H1 (cell line): ENCODE results near the gene TMEM255B. TPM values are rescaled to one million over a fixed set of nuclear protein-coding genes. Genes with fewer than 3 reads are reported as not detected.

Source experiments
- CTCF ChIA-PET: fragments of 300-600 bp; sonication (Branson Sonifier 250); formaldehyde crosslinking; loops from one replicate; lab custom pipeline; 2021; ENCODE audit not compliant: partially characterized antibody; lab: Charles Lee
- POLR2A ChIA-PET: fragments of 300-600 bp; sonication (Branson Sonifier 250); formaldehyde crosslinking; loops from one replicate; lab custom pipeline; 2021; ENCODE audit warnings: inconsistent platforms; ENCODE audit not compliant: partially characterized antibody; lab: Charles Lee
- DNase-seq, 2 experiments: peaks; one replicate each; pipeline versions ENCODE4 v3.0.0 to v3.0.0-alpha.2; 2010 to 2022; ENCODE audit warnings: low spot score in 2 of 2, low read depth in 1 of 2, mixed read lengths in 1 of 2
- FAIRE-seq: peaks from 2 replicates; lab custom pipeline; 2011; peaks lifted over from hg19 to GRCh38; lab: Jason Lieb, UNC
- H2AFZ ChIP-seq: 2 replicates; pipeline ENCODE4 v1.8.1; 2012; ENCODE audit warnings: low read length, inconsistent platforms
- H2AK5ac ChIP-seq: 2 replicates; pipeline ENCODE4 v1.6.1; 2013; ENCODE audit warnings: low read depth, low read length
- H2BK120ac ChIP-seq: replicated peaks from 2 replicates; pipeline ENCODE3; 2013; ENCODE audit warnings: low read depth, low read length, inconsistent platforms
- H2BK12ac ChIP-seq: 2 replicates; pipeline ENCODE4 v1.6.1; 2013; ENCODE audit warnings: low read depth, low read length
- H2BK15ac ChIP-seq: 2 replicates; pipeline ENCODE4 v1.6.1; 2013; ENCODE audit warnings: low read length
- H2BK20ac ChIP-seq: 2 replicates; pipeline ENCODE4 v1.6.1; 2013; ENCODE audit warnings: low read length
- H2BK5ac ChIP-seq: 2 replicates; pipeline ENCODE4 v1.6.1; 2013; ENCODE audit warnings: low read depth, low read length
- H3K14ac ChIP-seq: 2 replicates; pipeline ENCODE4 v1.6.1; 2013; ENCODE audit warnings: inconsistent platforms; ENCODE audit not compliant: insufficient read length
- H3K18ac ChIP-seq: 2 replicates; pipeline ENCODE4 v1.6.1; 2013; ENCODE audit warnings: low read length; ENCODE audit errors: extremely low read depth
- H3K23ac ChIP-seq: 2 replicates; pipeline ENCODE4 v1.6.1; 2013; ENCODE audit warnings: inconsistent platforms; ENCODE audit not compliant: insufficient read length
- H3K23me2 ChIP-seq: 2 replicates; pipeline ENCODE4 v1.6.1; 2013; ENCODE audit warnings: low read depth, low read length
- H3K27ac ChIP-seq: 2 replicates; pipeline ENCODE4 v1.6.1; 2011; ENCODE audit warnings: low read depth, low read length, inconsistent platforms
- H3K27me3 ChIP-seq, 4 experiments: replicated peaks in 1 of 4; 1 replicate in 1 of 4; 2 replicates in 3 of 4; pipeline versions ENCODE4 v1.6.1 to v1.8.1; 2011 to 2013; ENCODE audit warnings: low read length in 3 of 4, mild to moderate bottlenecking in 3 of 4, inconsistent platforms in 2 of 4, mixed read lengths in 2 of 4, moderate library complexity in 1 of 4; ENCODE audit not compliant: control insufficient read depth in 3 of 4, insufficient read depth in 3 of 4; ENCODE audit errors: extremely low read depth in 1 of 4
- H3K36me3 ChIP-seq, 4 experiments: 2 replicates each; pipeline versions ENCODE4 v1.6.1 to v1.8.1; 2011 to 2013; ENCODE audit warnings: mild to moderate bottlenecking in 4 of 4, low read length in 3 of 4, moderate library complexity in 2 of 4, control low read depth in 1 of 4, inconsistent platforms in 1 of 4; ENCODE audit not compliant: insufficient read depth in 4 of 4, control insufficient read depth in 2 of 4
- H3K4ac ChIP-seq: replicated peaks from 2 replicates; pipeline ENCODE3; 2013; ENCODE audit warnings: low read length, low read depth, mixed read lengths, inconsistent platforms; ENCODE audit not compliant: insufficient read length
- H3K4me1 ChIP-seq, 4 experiments: replicated peaks in 1 of 4; 1 replicate in 1 of 4; 2 replicates in 3 of 4; pipeline versions ENCODE4 v1.6.1 to v1.8.1; 2011 to 2013; ENCODE audit warnings: low read length in 3 of 4, inconsistent platforms in 2 of 4, mixed read lengths in 1 of 4; ENCODE audit not compliant: insufficient read depth in 4 of 4, control insufficient read depth in 3 of 4
- H3K4me2 ChIP-seq, 2 experiments: 2 replicates each; pipeline versions ENCODE4 v1.6.1 to v1.8.1; 2011 to 2013; ENCODE audit warnings: low read depth in 2 of 2, low read length in 2 of 2, control low read depth in 1 of 2, inconsistent platforms in 1 of 2, mild to moderate bottlenecking in 1 of 2; ENCODE audit not compliant: insufficient read depth in 1 of 2
- H3K4me3 ChIP-seq, 4 experiments: fragments of 200-600, 300-600 bp in 1 of 4; sonication (generic), shearing (Covaris generic), sonication (Bioruptor Twin) in 1 of 4; 2 replicates each; pipeline versions ENCODE4 v1.5.1 to v1.8.1; 2011 to 2016; ENCODE audit warnings: low read length in 4 of 4, low read depth in 3 of 4, control low read depth in 2 of 4, inconsistent platforms in 2 of 4, mild to moderate bottlenecking in 2 of 4, mixed read lengths in 1 of 4, moderate library complexity in 1 of 4; ENCODE audit not compliant: insufficient read depth in 2 of 4; ENCODE audit errors: extremely low read depth in 1 of 4
- H3K56ac ChIP-seq: replicated peaks from 2 replicates; pipeline ENCODE3; 2013; ENCODE audit warnings: low read depth, mild to moderate bottlenecking, mixed read lengths, low read length, inconsistent platforms; ENCODE audit not compliant: insufficient read length
- H3K79me1 ChIP-seq: 2 replicates; pipeline ENCODE4 v1.6.1; 2013; ENCODE audit warnings: low read depth, low read length, control low read depth
- H3K79me2 ChIP-seq, 2 experiments: 2 replicates each; pipeline versions ENCODE4 v1.6.1 to v1.8.1; 2012 to 2013; ENCODE audit warnings: low read length in 2 of 2, mild to moderate bottlenecking in 2 of 2, inconsistent platforms in 1 of 2; ENCODE audit not compliant: insufficient read depth in 2 of 2, control insufficient read depth in 1 of 2
- H3K9ac ChIP-seq, 4 experiments: replicated peaks in 1 of 4; 1 replicate in 1 of 4; 2 replicates in 3 of 4; pipeline versions ENCODE4 v1.6.1 to v1.8.1; 2011 to 2013; ENCODE audit warnings: low read depth in 3 of 4, low read length in 3 of 4, control low read depth in 2 of 4, mild to moderate bottlenecking in 2 of 4, moderate library complexity in 2 of 4, inconsistent platforms in 1 of 4; ENCODE audit errors: extremely low read depth in 1 of 4
- H3K9me3 ChIP-seq, 2 experiments: 2 replicates each; pipeline versions ENCODE4 v1.6.1 to v1.8.1; 2012 to 2013; ENCODE audit warnings: mild to moderate bottlenecking in 2 of 2, moderate library complexity in 2 of 2, control low read depth in 1 of 2, inconsistent platforms in 1 of 2, low read depth in 1 of 2, low read length in 1 of 2, mixed read lengths in 1 of 2; ENCODE audit not compliant: insufficient read depth in 2 of 2
- H4K20me1 ChIP-seq, 2 experiments: replicated peaks in 1 of 2; 2 replicates each; pipeline versions ENCODE3 to v1.8.1; 2011 to 2013; ENCODE audit warnings: inconsistent platforms in 2 of 2, low read length in 2 of 2, mild to moderate bottlenecking in 1 of 2; ENCODE audit not compliant: insufficient read depth in 2 of 2, control insufficient read depth in 1 of 2
- H4K5ac ChIP-seq: 2 replicates; pipeline ENCODE4 v1.6.1; 2013; ENCODE audit warnings: low read length, low read depth, mixed read lengths, inconsistent platforms; ENCODE audit not compliant: insufficient read length
- H4K8ac ChIP-seq: 2 replicates; pipeline ENCODE4 v1.8.0; 2013; ENCODE audit warnings: mild to moderate bottlenecking, moderate library complexity, low read length, inconsistent platforms; ENCODE audit not compliant: insufficient read depth; ENCODE audit errors: extremely low read depth
- H4K91ac ChIP-seq: replicated peaks from 2 replicates; pipeline ENCODE3; 2013; ENCODE audit warnings: low read length, mixed read lengths, inconsistent platforms; ENCODE audit not compliant: insufficient read length
- CTCF ChIP-seq, 3 experiments: IDR thresholded peaks; 1 replicate in 2 of 3; 2 replicates in 1 of 3; pipeline versions ENCODE4 v1.5.1 to v1.6.1; 2011; ENCODE audit warnings: low read length in 3 of 3, mild to moderate bottlenecking in 3 of 3, inconsistent platforms in 2 of 3, low read depth in 1 of 3, moderate library complexity in 1 of 3; ENCODE audit not compliant: insufficient read depth in 1 of 3; ENCODE audit errors: control extremely low read depth in 1 of 3
- NRF1 ChIP-seq: IDR thresholded peaks from 2 replicates; pipeline ENCODE4 v1.6.1; 2011; ENCODE audit warnings: mild to moderate bottlenecking, low read depth, low read length, improper control_type of control experiment
- WGBS, 2 experiments: shearing (Covaris generic) in 1 of 2; methylation state at CpG; one replicate each; pipeline versions ENCODE4 v1.1.6 to v1.1.7; 2013 to 2015; ENCODE audit warnings: low lambda C conversion rate in 2 of 2, mixed read lengths in 2 of 2, inconsistent platforms in 1 of 2, low coverage in 1 of 2, missing lambda C conversion rate in 1 of 2; ENCODE audit not compliant: insufficient replicate concordance in 2 of 2, insufficient coverage in 1 of 2, insufficient read length in 1 of 2; ENCODE audit errors: extremely low coverage in 1 of 2, missing lambda C conversion rate in 1 of 2; 5-methylcytosine and 5-hydroxymethylcytosine counted together
- polyA plus RNA-seq, 7 experiments: library from polyadenylated mRNA; depleted of rRNA in 3 of 7; stranded (reverse) in 5 of 7; unstranded in 2 of 7; fragments of >200 nt in 5 of 7; fragments of 200-250 nt in 2 of 7; gene quantifications; 1 replicate in 5 of 7; 2 replicates in 1 of 7; 4 replicates in 1 of 7; pipeline versions ENCODE4 v1.2.1 to v1.2.3, GENCODE V29; 2011 to 2013; ENCODE audit warnings: missing spikeins in 2 of 7, mixed read lengths in 2 of 7
- total RNA-seq: library from RNA; stranded (reverse); fragmentation: NEBNext Ultra II Directional; extraction: Animal tissue kit (Norgen Biotek cat#: 25700); gene quantifications from 2 replicates; pipeline ENCODE4 v1.2.1, GENCODE V29; 2021

Gene TMEM255B
- total and polyA plus RNA-seq, 2 of the 8 experiments (the other 6 are each of a cell fraction or from before 2014, with no cell fraction given) = 3.4 to 4.4 TPM

GRCh38 chr13:113766035-113766800 lies 7.2 kb downstream of the TMEM255B start:
- H2BK12ac ChIP-seq = no peak overlapping the region
- 87% methylated on average over 27 of the region's 30 CpGs; no CpG with 5 or more reads in 1 of the 2 experiments for WGBS, 2 experiments
- H3K9ac ChIP-seq = no peak overlapping the region
- H3K27me3 ChIP-seq = peaks cover 0 to 2% (median 1%) of the 10 kb centered on the region in 4 experiments; a peak in 5 of 7 replicates
- peak in 1 of 3 experiments; percentile 0; a peak in 1 of 4 replicates for TF ChIP-seq CTCF (IDR thresholded peaks at IDR 0.05; ENCODE audit: control extremely low read depth in 1 of 3, insufficient read depth in 1 of 3, low read depth in 1 of 3, low read length in 3 of 3)
- no peak for TF ChIP-seq NRF1
- no peak overlapping the region for H3K4ac ChIP-seq
- H3K36me3 ChIP-seq = no peaks in the 10 kb centered on the region
- H2BK120ac ChIP-seq = no peak overlapping the region
- H4K8ac ChIP-seq = no peak overlapping the region
- H3K56ac ChIP-seq = no peak overlapping the region
- H4K5ac ChIP-seq = no peak overlapping the region
- no peak overlapping the region for H2AFZ ChIP-seq
- no peaks in the 10 kb centered on the region for H3K23me2 ChIP-seq
- no peak overlapping the region for H3K4me3 ChIP-seq
- H3K14ac ChIP-seq = no peak overlapping the region
- FAIRE-seq (no peak), DNase-seq (no peak)
- no peaks in the 10 kb centered on the region for H3K79me2 ChIP-seq
- POLR2A ChIA-PET = no interaction called here
- CTCF ChIA-PET = interaction anchor here (1.4 to 1.6 kb wide), 2 partner anchors 12 to 24 kb away, joined by 5 to 6 read pairs; no protein-coding TSS in a partner anchor
- H4K20me1 ChIP-seq = peaks cover 0 to under 1% of the 10 kb centered on the region in 2 experiments
- H2BK20ac ChIP-seq = no peak overlapping the region
- no peak overlapping the region for H3K23ac ChIP-seq
- no peak overlapping the region for H3K27ac ChIP-seq
- H3K4me2 ChIP-seq = 0 out of 4 replicates have a peak overlapping the region, but pooled peaks of 1 of the 2 experiments have one; percentile 7
- no peak overlapping the region for H2AK5ac ChIP-seq
- no peak overlapping the region for H2BK5ac ChIP-seq
- H3K18ac ChIP-seq = no peak overlapping the region
- H3K4me1 ChIP-seq = peaks cover 0 to 6% (median 3%) of the 10 kb centered on the region in 4 experiments; a peak in 2 of 7 replicates
- H4K91ac ChIP-seq = no peak overlapping the region
- no peaks in the 10 kb centered on the region for H3K9me3 ChIP-seq
- no peak overlapping the region for H2BK15ac ChIP-seq
- no peaks in the 10 kb centered on the region for H3K79me1 ChIP-seq
